ENCODE measurements around the gene WIPF2.

Gene WIPF2

DNA sequence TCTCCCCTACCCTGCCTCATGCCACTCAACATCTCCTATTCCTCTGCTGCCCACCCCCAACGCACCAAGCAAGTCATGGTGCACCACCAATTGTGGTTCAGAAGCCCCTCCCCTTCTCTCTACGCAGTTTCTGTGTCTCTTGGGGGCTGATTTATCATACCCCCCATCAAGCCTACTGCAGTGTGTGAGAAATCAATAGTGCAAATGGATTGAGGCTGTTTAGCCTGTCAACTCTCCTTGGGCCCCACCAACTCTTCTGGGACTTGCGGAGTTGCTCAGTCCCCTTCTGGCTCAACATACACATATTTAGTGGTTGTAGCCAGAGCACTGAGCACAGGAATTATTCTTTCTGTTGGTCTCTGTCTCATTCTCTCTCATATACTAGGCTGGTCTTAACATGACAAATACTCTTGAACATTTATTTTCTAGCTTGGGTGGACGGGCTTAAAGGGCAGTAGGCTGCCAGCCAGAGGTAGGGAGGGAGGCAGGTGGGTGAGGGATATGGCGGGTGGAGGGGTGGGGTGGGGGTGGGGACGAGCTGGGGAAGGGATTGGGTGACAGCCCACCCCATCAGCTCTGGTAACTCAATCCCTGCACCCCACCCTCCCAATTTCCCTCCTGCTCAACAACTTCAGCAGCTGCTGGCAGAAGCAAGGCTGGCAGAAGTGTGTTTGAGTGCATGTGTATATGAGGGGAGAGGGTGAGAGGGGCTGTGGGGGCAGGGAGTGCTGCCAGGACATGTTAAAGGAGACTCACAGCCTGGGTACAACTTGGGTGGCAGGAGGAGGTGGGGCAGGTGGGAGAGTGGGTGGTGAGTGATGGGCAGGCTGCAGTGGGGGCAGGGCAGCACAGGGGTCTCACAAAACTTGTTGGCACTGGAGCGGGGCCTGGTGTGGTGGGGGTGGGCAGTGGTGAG lies 94.8 kb downstream of the WIPF2 start:
- no peak for DNase-seq (ENCODE audit: low read depth)

DNA sequence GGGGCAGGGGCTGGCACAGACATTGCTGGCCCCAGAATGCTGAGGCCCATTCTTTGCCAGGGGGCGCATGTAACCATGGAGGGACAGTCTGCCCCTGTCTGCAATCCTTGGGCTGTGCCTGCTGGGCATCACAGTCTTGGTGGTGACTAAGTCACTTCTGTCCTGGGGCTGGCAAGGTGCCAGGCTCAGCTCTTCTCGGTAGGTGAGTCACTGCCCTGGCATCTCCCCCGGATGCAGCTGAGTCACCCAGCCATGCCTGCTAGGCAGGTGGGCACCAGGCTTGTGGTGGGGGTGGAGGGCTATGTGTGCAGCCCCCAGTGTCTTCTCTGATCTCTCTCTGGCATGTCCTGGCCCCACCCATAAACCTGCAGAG lies 95.5 kb downstream of the WIPF2 start:
- peak; percentile 82 for DNase-seq (ENCODE audit: low read depth)

DNA sequence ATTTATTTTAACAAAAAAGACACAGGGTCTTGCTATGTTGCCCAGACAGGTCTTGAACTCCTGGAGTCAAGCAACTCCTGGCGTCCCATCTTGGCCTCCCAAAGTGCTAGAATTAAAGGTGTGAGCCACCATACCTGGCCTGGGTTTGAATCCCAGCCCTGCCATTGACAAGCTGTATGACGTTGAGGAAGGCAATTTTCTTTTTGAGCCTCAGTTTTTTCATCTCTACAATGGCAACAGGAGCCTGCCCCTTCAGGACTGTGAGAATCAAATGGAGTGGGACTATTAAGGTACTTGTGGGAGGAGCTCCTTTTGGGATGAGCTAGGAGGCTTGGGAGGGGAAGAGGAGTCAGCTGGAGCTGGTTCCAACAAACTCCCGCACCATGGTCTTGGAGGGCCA lies 96.1 kb downstream of the WIPF2 start:
- no peak for DNase-seq (ENCODE audit: low read depth)

DNA sequence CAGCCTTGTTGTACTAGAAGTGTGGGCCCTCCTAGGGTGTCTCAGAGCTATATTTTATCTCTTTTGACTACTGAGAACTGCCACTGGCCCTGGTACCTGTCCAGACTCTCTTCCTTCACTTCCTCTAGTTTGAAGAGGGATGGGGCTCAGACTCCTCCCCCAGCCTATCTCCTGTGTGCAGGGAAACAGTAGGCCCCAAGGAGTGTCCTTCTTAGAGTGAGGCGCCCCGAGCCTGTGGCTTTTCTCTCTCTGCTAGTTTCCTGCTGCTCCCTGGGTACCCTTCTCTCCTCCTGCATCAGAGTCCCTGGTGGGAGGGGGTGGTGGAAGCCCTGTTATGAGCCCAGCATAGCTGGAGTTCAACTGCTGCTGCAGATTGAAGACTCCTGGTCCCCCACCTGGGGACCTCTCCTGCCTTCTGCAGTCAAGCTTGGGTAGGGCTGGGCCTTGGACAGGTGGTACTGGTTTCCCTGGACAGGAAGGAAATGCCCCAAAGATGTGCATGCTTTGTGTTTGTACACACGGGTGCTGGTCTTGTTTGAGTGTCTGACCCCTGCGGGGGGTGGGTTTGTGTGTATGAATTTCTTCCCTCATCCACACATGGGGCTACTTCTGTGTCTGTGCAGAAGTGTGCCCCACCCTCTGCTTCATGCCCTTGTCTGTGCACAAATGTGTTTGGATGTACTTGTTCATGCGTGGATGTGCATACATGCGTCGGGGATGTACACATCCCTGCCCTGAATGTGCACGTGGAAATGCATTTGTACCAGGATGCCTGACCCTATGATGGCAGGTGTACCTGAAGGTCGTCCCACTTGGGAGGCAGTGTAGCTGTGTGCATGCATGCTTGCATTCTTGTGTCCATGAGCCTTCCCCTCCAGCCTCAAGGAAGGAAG lies 96.8 kb downstream of the WIPF2 start:
- no peak for DNase-seq (ENCODE audit: low read depth)

DNA sequence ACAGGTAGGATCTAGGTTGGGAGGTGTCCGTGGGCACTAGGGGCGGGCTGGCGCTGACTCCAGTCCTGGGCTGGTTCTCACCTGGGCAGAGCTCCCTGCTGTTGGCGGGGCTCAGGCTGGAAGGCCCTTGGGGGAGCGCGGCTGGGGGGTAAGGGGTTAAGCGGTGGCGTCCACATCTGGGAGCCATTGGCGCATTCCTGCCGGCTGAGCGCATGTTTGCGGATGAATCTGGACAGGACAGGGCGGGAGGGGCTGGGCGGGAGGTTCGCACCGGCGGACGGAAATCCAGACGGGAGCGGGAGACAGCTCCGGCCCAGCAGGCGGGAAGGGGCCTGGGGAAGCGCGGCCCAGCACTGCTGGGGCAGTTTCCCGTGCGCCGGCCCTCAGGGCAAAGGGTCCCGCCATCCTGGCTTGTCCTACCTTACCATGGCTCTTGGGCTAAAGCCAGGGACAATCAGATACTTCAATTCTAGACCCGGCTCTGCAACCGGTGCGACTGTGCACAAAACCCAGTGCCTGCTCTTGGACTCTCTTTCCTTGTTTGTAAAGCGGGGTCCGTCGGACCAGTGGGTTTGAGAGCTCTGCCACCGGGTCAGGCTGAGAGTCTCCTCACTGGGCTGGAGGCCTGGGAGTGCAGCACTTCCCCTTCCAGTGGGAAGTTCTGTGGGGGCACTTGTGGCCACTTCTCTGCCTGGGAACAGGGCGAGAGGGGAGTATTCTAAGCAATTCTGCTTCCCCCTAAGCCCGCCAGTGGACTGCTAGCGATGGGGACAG lies 97.7 kb downstream of the WIPF2 start:
- DNase-seq (ENCODE audit: low read depth), result no peak

DNA sequence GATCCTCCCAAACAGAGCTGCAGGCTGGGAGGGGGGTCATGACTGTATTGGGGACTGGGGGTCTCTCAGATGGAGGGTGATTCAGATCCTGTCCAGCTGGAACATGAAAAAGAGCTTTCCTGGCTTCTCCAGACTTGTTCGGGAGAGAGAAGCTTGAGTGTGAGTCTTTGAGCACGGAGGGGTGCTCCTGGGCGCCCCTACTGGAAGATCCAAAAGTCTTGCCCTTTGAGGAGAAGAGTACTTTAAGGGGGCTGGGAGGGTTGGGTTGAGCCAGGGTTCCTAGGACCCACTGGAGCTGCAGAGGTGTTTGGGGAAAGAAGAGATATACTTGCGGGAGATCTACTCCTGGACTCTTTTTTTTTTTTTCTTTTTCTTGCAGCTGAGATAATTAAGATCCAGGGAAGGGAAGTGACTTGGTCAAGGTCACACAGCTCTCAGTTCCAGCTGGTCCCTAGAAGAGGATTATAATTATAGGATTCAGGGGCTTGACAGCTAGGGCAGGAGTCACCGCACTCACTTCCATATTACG lies 98.3 kb downstream of the WIPF2 start:
- DNase-seq (ENCODE audit: low read depth), result no peak

DNA sequence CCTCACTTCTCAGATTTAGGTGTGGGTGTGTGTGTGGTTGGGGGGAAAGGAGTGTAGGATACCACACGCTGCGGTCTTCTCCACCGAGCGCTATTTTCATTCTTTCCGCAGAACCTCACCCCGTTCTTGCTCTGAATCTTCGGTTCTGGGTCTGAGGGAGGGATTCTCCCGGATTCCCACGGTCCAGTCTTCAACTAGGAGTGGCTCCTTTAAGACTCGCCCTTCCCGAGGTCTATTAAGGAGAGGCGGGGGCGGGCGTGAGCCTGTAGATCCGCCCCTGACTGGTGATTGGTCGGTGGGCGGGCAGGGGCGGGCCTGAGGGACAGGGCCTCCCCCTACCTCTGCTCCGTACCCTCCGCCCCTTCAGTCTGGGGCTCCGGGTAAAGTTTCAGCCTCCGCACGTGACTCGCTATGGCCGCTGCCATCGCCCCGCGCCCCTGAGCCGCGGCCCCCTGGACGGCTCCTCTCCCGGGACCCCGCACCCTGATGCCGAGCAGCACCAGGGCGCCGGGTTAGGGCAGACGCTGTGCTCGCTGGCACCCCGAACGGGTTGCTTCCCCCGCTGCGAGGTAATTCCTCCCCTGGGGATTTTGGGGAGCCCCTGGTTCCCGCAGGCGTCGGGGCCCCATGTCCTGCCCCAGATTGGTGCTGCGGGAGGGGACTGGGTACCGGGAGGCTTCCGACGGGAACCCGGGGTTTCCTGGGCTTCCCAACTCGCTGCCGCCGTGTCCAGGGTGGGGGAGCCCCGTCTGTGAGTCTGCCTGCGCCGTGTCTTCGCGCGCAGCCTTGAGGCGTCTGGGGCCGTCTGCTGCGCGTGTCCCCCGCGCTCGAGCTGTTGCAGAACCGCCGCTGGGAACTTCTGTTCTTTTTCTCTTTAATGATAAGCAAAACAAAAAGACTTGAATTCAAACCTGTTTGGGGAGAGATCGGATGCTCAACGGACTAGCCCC lies 99.1 kb downstream of the WIPF2 start:
- DNase-seq (ENCODE audit: low read depth), result peak; percentile 86

DNA sequence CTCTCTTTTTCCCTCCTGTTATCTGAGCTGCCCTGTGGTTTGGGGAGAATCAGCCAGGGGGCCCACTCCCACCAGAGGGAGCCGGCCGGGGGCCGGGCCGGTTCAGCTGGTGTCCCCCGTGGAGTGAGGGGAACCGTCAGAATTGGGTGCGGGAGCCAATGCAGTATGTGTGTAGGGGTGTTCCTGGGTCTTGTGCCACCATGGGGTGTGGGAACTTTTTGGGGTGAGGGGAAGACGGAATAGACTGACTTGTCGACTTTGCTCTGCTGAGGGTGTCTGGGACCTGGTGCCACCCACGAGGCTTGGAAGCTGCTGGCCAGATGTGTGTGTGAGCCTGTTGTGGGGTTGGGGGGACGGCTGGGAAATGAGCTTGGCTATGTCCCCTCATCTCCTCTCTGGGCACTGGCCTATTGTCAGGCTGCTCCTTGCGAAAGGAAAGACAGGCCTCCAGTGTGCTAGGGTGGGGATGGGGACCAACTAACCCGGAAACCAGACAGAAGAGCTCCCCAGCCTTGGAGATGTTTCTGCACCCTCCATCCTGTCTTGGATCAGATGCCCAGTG lies 99.8 kb downstream of the WIPF2 start:
- no peak for DNase-seq (ENCODE audit: low read depth)

DNA sequence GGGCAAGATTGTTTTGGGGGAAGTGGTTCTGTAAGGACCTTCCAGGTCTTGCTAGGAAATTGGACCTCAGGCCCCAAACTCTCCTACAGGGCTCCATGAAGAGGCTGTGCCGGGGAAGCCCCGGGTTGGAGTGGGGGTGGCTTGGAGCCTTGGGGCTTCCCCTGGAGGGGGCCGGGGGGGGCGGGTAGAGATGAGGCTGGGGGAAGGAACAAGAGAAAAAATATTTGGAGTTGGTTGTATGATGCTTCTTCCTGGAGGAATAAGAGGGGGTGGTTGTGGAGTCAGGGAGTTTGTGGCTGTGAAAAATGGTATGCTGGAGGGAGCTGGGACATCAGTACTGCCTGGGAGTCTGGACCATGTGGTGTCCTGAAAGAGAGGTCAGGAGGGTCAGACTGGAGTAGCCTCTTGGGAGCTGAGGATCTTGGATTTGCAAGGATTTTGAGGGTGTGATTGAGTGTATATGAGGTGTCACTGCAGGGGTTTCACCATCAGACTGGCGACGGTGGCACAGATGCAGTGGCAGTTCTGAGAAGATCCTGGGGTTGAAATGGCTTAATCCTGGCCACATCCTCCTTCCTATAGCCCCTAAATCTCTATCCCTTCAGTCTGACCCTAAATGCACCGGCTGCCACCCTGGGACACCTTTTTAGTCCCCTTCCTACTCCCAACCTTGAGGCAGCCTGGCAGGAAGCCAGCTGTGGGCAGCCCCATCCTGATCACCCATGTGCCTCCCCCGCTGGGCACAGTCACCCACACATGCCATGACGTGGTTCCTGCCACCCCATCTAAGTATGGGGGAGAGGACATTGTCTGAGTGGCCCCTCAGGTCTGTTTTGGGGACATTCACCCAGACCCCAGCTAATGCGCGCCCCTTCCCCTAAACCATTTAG lies 100.8 kb downstream of the WIPF2 start:
- peak; percentile 74 for DNase-seq (ENCODE audit: low read depth)

DNA sequence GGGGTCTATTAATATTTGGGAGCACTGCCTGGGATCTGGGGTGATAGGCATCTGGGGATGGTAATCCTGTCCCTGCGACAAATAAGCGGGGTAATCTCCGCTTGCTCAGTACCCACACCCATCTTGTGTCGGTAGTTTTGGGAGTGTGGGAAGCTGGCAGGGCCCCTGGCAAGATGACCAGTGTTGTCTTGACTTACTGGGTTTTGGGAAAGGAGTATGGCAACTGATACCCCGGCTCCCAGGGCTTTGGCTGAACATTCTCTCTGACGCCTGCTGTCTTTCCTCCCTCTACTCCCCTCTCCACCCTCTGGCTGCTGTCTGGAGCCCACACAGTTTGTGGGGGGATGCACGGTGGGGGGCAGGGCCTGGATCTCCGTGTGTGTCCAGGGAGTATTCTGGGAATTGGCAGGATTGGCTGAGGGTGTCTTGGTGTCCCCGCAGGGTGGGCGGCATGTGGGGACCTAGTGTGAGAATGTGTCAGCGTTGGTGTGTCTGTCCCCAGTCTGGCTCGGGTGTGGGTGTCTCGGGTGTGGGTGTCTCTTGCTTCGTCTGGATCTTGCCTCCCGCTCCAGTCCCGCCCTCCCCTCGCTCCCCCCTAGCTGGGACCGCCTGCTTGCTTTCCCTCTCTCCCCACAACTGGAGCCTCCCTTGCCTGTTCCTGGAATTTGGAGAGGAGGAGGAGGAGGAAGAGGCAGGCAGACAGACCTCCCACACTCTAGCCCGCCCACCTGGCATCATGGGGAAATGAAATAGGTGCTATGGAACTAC lies 101.8 kb downstream of the WIPF2 start:
- DNase-seq (ENCODE audit: low read depth), result no peak

DNA sequence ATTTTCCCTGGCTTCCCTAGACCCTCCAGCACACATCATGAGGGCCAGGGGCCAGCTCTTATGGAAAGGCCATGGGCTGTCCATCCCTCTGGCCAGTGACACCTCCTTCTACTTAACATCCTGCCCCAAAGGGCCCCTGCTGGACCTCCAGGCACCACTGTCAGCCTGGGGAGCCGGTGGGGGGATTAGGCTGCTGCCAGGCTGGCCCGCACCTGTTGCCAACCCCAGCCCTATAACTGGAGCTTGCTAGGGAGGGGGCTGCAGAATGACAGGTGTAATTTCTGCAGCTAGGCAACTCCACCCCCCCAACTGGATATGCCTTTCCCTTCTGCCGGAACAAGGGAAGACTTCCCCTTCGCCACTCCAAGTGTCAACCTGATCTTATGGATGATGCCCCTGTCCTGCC lies 102.4 kb downstream of the WIPF2 start:
- no peak for DNase-seq (ENCODE audit: low read depth)

DNA sequence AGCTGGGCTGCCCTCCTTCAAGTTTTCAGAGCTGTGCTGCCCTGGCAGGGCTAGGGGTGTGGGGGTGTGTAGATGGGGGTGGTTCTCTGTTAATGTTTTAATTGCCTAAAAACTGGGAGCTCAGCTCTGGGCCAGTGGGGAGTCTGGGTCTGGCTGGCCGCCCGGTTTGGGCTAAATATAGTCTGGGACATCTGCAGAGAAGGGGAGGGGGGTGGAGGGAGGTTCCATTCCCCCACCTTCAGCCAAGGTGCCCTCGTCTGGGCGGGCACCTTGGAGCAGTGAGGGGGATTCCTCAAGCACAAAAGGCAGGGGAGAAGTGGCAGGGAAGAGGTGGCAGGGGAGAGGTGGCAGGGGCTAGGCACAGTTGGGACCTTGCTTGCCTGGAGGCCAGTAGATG lies 102.9 kb downstream of the WIPF2 start:
- no peak for DNase-seq (ENCODE audit: low read depth)

DNA sequence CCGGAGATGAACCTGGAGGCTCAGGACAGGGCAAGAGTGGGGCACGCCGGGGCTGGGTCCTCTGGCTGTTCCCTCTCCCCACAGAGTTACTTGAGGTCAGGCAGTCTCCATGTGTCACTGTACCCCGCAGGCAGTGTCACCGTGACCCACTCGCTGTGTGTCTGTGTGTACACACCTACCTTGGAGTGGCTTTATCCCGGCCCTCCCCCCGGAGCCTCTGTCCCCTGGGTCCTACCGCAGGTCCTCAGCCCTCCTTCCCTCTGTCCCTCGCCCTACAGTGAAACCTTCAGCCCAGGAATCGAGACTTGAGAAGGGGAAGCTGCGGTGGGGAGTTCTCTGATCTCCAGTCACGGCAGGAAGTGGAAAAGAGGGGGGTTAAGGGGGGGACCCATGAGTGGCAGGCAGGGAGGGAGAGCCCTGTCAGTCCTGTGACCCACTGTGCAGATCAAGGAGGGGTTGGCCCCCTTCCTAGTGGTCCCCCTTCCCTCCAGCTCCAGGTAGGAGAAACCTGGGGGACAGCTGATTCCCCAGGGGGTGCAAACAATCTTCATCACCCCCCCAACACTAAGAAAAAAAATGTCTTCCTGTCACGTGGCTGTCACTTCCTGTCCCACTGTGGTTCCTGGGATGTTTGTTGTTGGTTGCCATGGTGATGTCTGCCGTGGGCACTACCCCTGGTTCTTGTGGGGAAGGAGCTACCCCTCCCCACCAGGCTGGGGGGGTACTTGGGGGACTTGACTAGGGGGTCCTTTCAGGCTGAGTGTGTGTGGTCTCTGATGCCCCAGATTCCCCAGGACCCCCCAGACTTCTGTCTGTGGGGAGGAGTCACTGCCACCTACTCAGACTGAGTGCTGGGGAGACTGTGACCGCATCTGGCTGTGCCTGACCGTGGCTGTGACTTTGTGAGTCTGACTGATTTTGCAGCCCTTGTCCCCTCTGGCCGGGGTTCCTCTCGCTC lies 103.5 kb downstream of the WIPF2 start:
- peak; percentile 77 for DNase-seq (ENCODE audit: low read depth)

DNA sequence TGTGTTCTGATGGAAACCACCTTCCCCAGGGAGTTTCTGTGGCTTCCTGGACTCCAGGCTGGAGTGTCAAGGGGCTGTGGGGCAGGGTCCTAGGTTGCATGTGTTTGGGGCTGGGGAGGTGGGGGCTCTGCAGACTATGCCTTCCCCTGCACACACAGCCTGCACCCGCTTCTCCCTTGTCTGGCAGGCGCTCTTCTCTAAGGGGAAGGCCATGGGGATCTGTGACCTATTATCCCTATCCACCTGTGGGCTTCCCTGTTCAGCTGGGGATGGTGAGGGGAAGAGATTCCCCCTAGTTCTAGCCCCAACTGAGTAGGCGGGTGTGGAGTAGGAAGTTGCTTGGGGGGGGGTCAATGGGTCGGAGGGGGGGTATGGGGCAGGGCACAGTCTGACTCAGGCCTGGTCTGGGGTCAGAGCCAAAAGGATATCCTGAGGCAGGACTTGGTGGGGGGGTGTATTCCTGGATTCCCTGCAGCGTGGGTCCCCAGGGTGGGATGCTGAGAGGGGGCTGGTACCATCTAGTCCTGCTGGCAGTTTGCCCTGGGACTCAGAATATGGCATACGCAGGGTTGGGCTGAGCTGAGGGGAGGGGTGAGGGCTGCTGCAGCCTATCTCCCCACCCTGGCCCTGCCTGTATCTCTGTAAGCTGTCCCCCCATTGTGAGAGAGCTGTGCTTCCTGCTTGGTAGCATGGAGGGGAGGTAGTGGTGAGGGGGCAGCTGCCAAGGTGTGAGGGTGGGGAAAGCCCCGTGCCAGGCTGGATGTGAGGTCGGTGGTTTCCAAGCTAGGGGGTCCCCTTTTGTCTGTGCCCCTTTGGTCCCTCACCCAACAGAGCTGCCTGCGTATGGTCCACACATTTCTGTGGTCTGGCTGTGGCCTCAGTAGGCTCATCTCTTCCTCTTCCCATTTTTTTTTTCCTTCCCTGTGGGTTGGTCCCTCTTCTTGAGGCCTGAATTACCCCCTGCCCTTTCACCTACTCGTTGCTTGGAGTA lies 104.6 kb downstream of the WIPF2 start:
- DNase-seq (ENCODE audit: low read depth), result peak; percentile 57

DNA sequence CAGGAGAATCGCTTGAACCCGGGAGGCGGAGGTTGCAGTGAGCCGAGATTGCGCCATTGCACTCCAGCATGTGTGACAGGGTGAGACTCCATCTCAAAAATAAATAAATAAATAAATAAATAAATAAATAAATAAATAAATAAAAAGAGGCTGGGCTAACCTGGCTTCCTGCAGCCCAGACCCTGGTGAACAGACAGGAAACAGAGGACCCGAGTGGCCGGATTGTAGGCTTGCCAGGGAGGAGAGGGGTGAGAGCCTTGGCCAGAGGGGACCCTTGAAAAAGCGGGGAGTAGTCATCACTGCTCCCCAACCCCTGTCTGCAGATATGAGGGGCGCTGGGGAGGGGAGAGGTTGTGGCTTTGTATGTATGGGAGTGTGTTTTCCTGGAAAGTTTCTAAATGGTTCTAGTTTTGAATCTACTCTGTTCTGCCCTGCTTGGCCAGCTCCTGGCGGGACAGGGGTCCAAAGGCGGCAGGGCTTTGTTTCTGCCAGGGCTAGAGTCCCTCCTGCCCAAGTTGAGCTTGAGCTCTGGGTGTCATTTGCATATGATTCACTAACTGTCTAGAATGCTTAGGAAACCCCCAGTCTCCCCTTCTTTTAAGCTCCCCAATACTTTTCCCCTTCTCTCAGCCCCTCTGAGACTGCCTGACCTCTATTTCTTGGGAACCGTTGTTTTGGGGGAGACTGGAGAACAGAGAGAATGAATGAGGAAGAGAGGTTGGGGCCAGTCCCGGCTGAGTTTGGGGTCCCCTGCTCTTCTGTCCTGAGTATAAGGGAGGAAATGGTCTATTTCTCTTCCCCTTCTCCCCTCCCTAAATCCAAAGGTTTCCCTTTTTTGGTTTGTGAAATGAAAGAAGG lies 106.3 kb downstream of the WIPF2 start:
- no peak for DNase-seq (ENCODE audit: low read depth)

All from activated T-helper 1 cell treated with Interleukin-2 at 50 U/mL for 16 hours (primary cell).